Measurements from ENCODE around the gene RCL1. TPM values are rescaled to one million over a fixed set of nuclear protein-coding genes. Genes with fewer than 3 reads are reported as not detected.
"Not testable (repeated sequence)": the region's sequence is repeated elsewhere in the genome, so short reads cannot be mapped to it uniquely, and the experiment has no call there.

Gene RCL1
- total RNA-seq, 1 experiment from 2014 or later, result 24.9 TPM

- peak overlapping the region; percentile 94 for H2AFZ ChIP-seq (ENCODE audit: low read length)
These were observed 631 bp upstream of the RCL1 start for GRCh38 chr9:4792054-4792571.

DNA sequence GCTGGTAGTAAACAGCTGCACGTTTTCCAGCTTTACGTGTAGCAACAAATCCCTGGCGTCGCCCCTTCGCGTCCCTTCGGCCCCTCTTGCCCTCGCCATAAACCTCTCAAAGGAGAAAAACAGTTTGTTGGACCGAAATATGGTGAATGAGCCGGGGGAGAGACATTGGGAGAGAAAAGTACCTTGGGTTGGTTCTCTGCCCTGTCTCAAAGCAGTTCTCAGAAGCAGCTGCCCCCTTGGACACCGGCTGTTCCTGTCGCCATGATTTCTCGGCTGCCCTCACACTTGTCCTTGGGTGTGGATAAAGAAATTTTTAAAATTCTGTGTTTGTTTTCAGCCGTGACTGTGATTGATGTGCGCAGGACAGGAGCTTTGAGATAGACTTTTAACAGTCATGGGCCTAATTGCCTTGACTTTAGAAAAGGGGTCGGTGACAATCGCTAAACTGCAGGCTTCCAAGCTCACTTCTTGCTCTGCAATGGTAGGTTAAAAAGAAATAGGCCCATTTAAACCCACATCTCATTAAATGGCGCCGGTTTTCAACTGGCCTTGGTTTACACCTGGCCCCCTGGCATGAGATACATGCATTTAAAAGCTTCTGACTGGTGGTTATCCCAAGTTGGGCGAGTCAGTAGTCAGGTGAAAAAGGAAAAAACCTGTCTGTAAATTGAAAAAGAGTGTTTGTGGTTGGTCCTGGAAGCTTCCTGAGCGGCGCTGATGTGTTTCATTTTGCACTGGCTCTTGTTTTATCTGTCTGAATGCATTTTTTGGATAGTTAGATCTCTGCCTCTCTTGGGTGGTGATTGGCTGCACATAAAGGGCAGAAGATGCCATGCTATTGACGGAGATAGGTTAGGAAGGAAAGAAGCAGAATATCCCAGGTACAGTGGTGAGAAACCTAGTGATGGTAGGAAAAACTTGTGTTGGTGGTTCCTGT lies 983 bp downstream of the RCL1 start:
- no peak overlapping the region for H3K27ac ChIP-seq (ENCODE audit: low read length)
- H3K9ac ChIP-seq (ENCODE audit: low read length), result peak overlapping the region; percentile 93
- peak overlapping the region; percentile 97 for H3K4me3 ChIP-seq (ENCODE audit: low read length)
- peaks cover 59% of the 10 kb centered on the region for H3K79me2 ChIP-seq (ENCODE audit: low read length)
- no peaks in the 10 kb centered on the region for H3K9me2 ChIP-seq (replicated peaks; ENCODE audit: insufficient read depth, low read length)
- H3K27me3 ChIP-seq (ENCODE audit: low read length), result no peaks in the 10 kb centered on the region
- no peak for DNase-seq
- peaks cover 42% of the 10 kb centered on the region for H3K4me1 ChIP-seq (ENCODE audit: low read length)
- no peak overlapping the region for H2AFZ ChIP-seq (ENCODE audit: low read length)
- no peaks in the 10 kb centered on the region for H3K9me3 ChIP-seq (ENCODE audit: low read length)
- H4K20me1 ChIP-seq (ENCODE audit: insufficient read depth, low read depth, low read length), result peaks cover 17% of the 10 kb centered on the region
- H3K36me3 ChIP-seq (ENCODE audit: insufficient read depth, low read length), result peaks cover 9% of the 10 kb centered on the region; the same call in 1 of the 2 replicates
- peak overlapping the region; percentile 93 for H3K4me2 ChIP-seq (ENCODE audit: low read depth, low read length, poor library complexity, severe bottlenecking)

More at GRCh38 chr9:4792054-4792571, 631 bp upstream of the RCL1 start:
- peaks cover 9% of the 10 kb centered on the region; the same call in 1 of the 2 replicates for H3K36me3 ChIP-seq (ENCODE audit: insufficient read depth, low read length)
- peak overlapping the region; percentile 76 for H3K4me3 ChIP-seq (ENCODE audit: low read length)
- H3K4me2 ChIP-seq (ENCODE audit: low read depth, low read length, poor library complexity, severe bottlenecking), result peak overlapping the region; percentile 94
- H3K27me3 ChIP-seq (ENCODE audit: low read length), result no peaks in the 10 kb centered on the region
- H3K4me1 ChIP-seq (ENCODE audit: low read length), result peaks cover 27% of the 10 kb centered on the region
- H3K9me3 ChIP-seq (ENCODE audit: low read length), result no peaks in the 10 kb centered on the region
- no peaks in the 10 kb centered on the region for H3K9me2 ChIP-seq (replicated peaks; ENCODE audit: insufficient read depth, low read length)
- H4K20me1 ChIP-seq (ENCODE audit: insufficient read depth, low read depth, low read length), result peaks cover 17% of the 10 kb centered on the region
- H3K79me2 ChIP-seq (ENCODE audit: low read length), result peaks cover 43% of the 10 kb centered on the region
- DNase-seq, result peak; percentile 48
- peak overlapping the region; percentile 74 for H3K9ac ChIP-seq (ENCODE audit: low read length)
- no peak overlapping the region for H3K27ac ChIP-seq (ENCODE audit: low read length)

GRCh38 chr9:4794691-4795090 lies 1.9 kb downstream of the RCL1 start:
- Histone ChIP-seq H3K9ac (ENCODE audit: low read length) (peak overlapping the region; percentile 93; the same call in 1 of the 2 replicates), H3K4me2 (ENCODE audit: low read depth, low read length, poor library complexity, severe bottlenecking) (peak overlapping the region; percentile 93), H3K27ac (ENCODE audit: low read length) (no peak overlapping the region)

DNA sequence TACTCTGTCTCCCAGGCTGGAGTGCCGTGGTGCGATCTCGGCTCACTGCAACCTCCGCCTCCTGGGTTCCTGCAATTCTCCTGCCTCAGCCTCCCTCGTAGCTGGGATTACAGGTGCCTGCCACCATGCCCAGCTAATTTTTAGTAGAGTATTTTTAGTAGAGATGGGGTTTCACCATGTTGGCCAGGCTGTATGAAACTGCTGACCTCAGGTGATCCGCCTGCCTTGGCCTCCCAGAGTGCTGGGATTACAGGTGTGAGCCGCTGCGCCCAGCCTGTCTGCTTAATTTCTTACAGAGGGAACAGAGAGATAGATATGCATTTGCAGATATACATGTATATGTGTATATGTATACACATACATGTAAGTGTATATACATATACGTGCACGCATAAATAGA lies 2.4 kb downstream of the RCL1 start:
- DNase-seq; H3K4me2 ChIP-seq (ENCODE audit: low read depth, low read length, poor library complexity, severe bottlenecking); H3K9me3 ChIP-seq (ENCODE audit: low read length); H3K27ac ChIP-seq (ENCODE audit: low read length); H3K9me2 ChIP-seq (replicated peaks; ENCODE audit: insufficient read depth, low read length); H3K27me3 ChIP-seq (ENCODE audit: low read length); H3K36me3 ChIP-seq (ENCODE audit: insufficient read depth, low read length); H3K4me3 ChIP-seq (ENCODE audit: low read length); H2AFZ ChIP-seq (ENCODE audit: low read length); H3K9ac ChIP-seq (ENCODE audit: low read length): not testable (repeated sequence)
- Histone ChIP-seq H3K79me2 (ENCODE audit: low read length) (peaks cover 73% of the 10 kb centered on the region), H4K20me1 (ENCODE audit: insufficient read depth, low read depth, low read length) (peaks cover 17% of the 10 kb centered on the region), H3K4me1 (ENCODE audit: low read length) (peaks cover 42% of the 10 kb centered on the region)

More at GRCh38 chr9:4794691-4795090, 1.9 kb downstream of the RCL1 start:
- Histone ChIP-seq H3K9me2 (replicated peaks; ENCODE audit: insufficient read depth, low read length) (no peaks in the 10 kb centered on the region), H2AFZ (ENCODE audit: low read length) (no peak overlapping the region), H3K4me1 (ENCODE audit: low read length) (peaks cover 42% of the 10 kb centered on the region), H3K9me3 (ENCODE audit: low read length) (no peaks in the 10 kb centered on the region), H4K20me1 (ENCODE audit: insufficient read depth, low read depth, low read length) (peaks cover 17% of the 10 kb centered on the region), H3K4me3 (ENCODE audit: low read length) (peak overlapping the region; percentile 97), H3K27me3 (ENCODE audit: low read length) (no peaks in the 10 kb centered on the region), H3K79me2 (ENCODE audit: low read length) (peaks cover 69% of the 10 kb centered on the region), H3K36me3 (ENCODE audit: insufficient read depth, low read length) (peaks cover 9% of the 10 kb centered on the region; the same call in 1 of the 2 replicates)
- DNase-seq, result no peak

GRCh38 chr9:4796530-4796929 lies 3.8 kb downstream of the RCL1 start:
- no peak overlapping the region for H2AFZ ChIP-seq (ENCODE audit: low read length)
- peaks cover 17% of the 10 kb centered on the region for H4K20me1 ChIP-seq (ENCODE audit: insufficient read depth, low read depth, low read length)
- peaks cover 13% of the 10 kb centered on the region; the same call in 1 of the 2 replicates for H3K36me3 ChIP-seq (ENCODE audit: insufficient read depth, low read length)
- DNase-seq, result no peak
- H3K4me3 ChIP-seq (ENCODE audit: low read length), result no peak overlapping the region
- peaks cover 41% of the 10 kb centered on the region for H3K4me1 ChIP-seq (ENCODE audit: low read length)
- no peaks in the 10 kb centered on the region for H3K27me3 ChIP-seq (ENCODE audit: low read length)
- H3K27ac ChIP-seq (ENCODE audit: low read length), result no peak overlapping the region
- H3K9me3 ChIP-seq (ENCODE audit: low read length), result no peaks in the 10 kb centered on the region
- peaks cover 87% of the 10 kb centered on the region for H3K79me2 ChIP-seq (ENCODE audit: low read length)
- H3K9ac ChIP-seq (ENCODE audit: low read length), result no peak overlapping the region
- no peaks in the 10 kb centered on the region for H3K9me2 ChIP-seq (replicated peaks; ENCODE audit: insufficient read depth, low read length)
- H3K4me2 ChIP-seq (ENCODE audit: low read depth, low read length, poor library complexity, severe bottlenecking), result peak overlapping the region; percentile 45

GRCh38 chr9:4796988-4797853 lies 4.5 kb downstream of the RCL1 start:
- Histone ChIP-seq H3K4me3 (ENCODE audit: low read length) (no peak overlapping the region; the same call in 1 of the 2 replicates), H3K4me2 (ENCODE audit: low read depth, low read length, poor library complexity, severe bottlenecking) (peak overlapping the region; percentile 45), H3K9me3 (ENCODE audit: low read length) (no peaks in the 10 kb centered on the region), H3K36me3 (ENCODE audit: insufficient read depth, low read length) (peaks cover 13% of the 10 kb centered on the region; the same call in 1 of the 2 replicates), H3K27me3 (ENCODE audit: low read length) (no peaks in the 10 kb centered on the region), H3K9ac (ENCODE audit: low read length) (peak overlapping the region; percentile 21), H3K9me2 (replicated peaks; ENCODE audit: insufficient read depth, low read length) (no peaks in the 10 kb centered on the region), H2AFZ (ENCODE audit: low read length) (no peak overlapping the region), H3K79me2 (ENCODE audit: low read length) (peaks cover 94% of the 10 kb centered on the region), H4K20me1 (ENCODE audit: insufficient read depth, low read depth, low read length) (peaks cover 17% of the 10 kb centered on the region), H3K4me1 (ENCODE audit: low read length) (peaks cover 34% of the 10 kb centered on the region), H3K27ac (ENCODE audit: low read length) (peak overlapping the region; percentile 47)
- peak; percentile 61 for DNase-seq

GRCh38 chr9:4797854-4798150 lies 5.1 kb downstream of the RCL1 start:
- Histone ChIP-seq H3K9me2 (replicated peaks; ENCODE audit: insufficient read depth, low read length) (no peaks in the 10 kb centered on the region), H3K79me2 (ENCODE audit: low read length) (peaks cover 100% of the 10 kb centered on the region), H3K9ac (ENCODE audit: low read length) (peak overlapping the region; percentile 21), H2AFZ (ENCODE audit: low read length) (no peak overlapping the region), H4K20me1 (ENCODE audit: insufficient read depth, low read depth, low read length) (peaks cover 17% of the 10 kb centered on the region), H3K27ac (ENCODE audit: low read length) (peak overlapping the region; percentile 47), H3K4me1 (ENCODE audit: low read length) (peaks cover 33% of the 10 kb centered on the region), H3K36me3 (ENCODE audit: insufficient read depth, low read length) (peaks cover 15% of the 10 kb centered on the region; the same call in 1 of the 2 replicates), H3K4me3 (ENCODE audit: low read length) (no peak overlapping the region; the same call in 1 of the 2 replicates), H3K27me3 (ENCODE audit: low read length) (no peaks in the 10 kb centered on the region), H3K4me2 (ENCODE audit: low read depth, low read length, poor library complexity, severe bottlenecking) (peak overlapping the region; percentile 45), H3K9me3 (ENCODE audit: low read length) (no peaks in the 10 kb centered on the region)
- no peak for DNase-seq
